M059J (cell line): ENCODE data around the gene PPARGC1A. TPM values are rescaled to one million over a fixed set of nuclear protein-coding genes. Genes with fewer than 3 reads are reported as not detected.

Source experiments
- DNase-seq: peaks from one replicate; pipeline ENCODE4 v3.0.0-alpha.2; 2012; ENCODE audit warnings: low read depth
- total RNA-seq: library from RNA; depleted of rRNA; stranded (reverse); fragments of >200 nt; shearing (Covaris generic); gene quantifications from 2 replicates; pipeline ENCODE4 v1.2.3, GENCODE V29; 2014

The PPARGC1A gene
- total RNA-seq, 1 experiment from 2014 or later = 3.6 TPM

DNA sequence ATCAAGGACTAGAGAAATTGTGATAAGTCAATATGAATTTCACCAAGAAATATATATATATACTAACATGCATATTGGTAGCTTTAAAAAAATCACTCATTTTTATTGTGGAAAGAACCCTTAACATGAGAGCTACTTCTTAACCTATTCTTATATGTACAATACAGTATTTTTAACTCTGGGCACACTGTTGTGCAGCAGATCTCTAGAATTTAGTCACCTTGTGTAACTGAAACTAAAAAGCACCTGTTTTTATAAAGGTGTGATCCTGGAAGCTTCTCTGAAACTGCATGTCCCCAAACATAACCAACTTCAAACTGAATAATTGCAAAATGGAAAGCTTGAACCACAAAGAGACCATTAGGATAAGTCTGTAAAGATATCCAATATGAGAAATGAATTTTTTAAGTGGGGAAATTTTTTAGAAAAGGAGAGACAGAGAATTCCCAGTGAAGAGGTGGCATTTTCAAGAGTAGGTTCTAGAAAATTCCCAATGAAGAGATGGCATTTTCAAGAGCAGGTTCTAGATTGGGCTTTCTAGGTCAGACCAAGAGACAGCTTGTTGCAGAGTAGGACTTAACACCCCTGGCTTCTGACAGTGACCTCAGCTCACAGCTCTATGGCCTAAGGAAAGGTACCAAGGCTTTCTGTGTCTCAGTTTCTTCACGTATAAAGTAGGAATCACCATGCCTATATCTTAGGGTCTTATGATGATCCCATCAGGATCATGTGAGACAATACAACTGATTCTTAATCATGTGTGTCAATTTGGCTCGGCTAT is 22.0 kb upstream of the PPARGC1A start:
- DNase-seq = no peak

DNA sequence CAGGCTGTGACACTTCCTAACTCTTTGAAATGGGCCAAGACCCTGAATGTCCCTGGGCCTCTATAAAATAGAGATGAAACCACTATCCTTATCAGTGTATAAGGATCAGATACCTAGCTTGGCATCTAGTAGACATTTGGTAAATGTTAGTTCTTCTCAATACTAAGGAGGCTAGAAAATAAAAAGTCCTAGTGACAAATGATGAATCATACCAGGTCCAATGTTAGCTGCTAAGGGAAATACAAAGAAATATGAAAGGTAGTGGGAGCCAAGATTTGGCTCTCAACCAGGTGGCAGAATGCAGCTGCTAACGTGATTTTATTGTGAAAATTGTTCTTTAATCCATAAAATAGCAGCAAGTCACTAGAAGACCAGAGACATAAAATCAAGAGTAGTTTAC is 19.8 kb upstream of the PPARGC1A start:
- DNase-seq = peak; percentile 48

DNA sequence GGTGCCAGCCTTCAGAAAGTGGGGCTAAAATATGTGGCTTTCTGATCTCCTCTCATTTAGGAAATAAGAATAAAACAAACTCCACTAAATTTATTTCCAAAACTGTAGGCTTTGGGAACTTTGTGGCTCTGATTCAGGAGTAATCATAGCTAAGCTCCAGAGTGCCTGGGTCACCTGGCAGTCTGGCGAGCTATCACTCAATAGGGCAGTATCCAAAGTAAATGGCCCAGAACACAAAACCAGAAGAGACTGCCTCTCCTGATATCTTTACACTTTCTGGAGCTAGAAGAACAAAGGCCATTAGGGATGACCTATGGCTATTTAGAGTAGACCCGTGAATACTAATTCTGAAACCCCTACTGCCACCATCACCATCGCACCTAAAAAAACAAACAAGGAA is 17.0 kb upstream of the PPARGC1A start:
- DNase-seq = no peak

DNA sequence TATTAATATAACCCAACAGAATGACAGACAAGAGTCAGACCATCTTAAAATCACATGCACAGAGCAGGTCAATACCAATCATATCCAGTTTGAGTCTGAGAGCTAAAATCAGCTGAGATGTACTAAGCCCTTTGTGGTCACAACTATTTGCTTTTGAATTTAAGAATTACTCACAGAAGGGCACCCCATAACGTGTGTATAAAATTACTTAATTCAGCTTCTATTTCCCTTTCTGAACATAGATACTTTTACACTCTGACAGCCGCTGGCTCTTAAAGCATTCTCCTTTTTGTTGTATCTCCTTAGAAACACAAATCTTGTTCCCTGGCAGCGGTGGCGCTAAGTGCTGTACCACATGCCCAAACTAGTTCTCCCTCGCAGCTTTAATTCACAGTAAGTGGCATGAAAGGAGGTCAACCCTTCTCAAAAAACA is 14.8 kb upstream of the PPARGC1A start:
- DNase-seq = no peak

DNA sequence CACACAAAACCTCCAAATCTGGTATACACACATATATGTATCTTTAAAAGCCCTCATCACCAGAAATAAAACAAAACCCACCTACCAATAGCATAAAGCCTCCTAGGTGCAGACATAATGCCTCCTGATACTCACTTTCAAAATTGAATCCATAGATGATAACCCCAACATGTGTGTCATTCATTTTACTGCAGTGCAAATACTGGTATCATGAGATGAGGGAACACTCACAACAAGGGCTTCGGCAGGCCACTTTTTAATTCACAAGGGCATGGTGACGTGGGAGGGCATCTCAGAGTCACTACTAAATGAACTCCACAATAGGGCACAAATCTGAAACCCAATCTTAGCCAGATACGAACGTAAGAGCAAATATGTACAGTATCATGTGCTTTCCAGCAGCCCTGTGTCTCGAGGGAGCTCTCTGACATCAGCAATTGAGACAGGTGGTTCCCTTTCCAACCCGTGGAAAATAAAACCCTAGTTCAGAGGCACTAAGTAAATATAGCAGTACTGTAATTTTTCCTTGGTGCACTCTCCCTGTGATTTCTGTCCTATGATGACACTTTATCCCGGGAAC is 14.1 kb upstream of the PPARGC1A start:
- DNase-seq = no peak

DNA sequence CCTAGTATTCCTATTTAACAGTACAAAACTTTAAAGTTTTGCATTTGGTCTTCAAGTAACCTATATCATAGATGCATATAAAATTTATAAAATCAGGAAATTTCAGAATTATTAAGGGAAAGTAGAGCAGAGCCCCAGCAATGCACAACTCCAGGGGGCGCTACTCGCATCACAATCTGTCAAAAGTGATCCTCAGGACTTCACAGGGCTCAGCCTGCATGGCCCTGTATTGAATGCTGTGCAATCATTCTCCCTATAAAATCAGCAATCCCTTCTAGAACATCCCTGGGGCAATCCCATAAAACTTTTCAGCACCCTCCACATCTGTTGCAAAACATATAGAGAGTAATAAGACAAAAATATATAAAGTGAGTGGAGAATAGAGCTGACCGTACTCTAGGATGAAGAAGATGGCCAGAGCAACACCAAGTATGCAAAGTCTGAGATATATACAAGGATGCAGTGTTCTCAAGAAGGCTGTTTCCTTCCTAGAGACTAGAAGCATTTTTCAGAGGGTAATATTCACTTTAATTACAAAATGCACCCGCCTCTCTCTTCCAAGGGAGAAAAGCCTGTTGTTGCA is 12.5 kb upstream of the PPARGC1A start:
- DNase-seq = no peak

DNA sequence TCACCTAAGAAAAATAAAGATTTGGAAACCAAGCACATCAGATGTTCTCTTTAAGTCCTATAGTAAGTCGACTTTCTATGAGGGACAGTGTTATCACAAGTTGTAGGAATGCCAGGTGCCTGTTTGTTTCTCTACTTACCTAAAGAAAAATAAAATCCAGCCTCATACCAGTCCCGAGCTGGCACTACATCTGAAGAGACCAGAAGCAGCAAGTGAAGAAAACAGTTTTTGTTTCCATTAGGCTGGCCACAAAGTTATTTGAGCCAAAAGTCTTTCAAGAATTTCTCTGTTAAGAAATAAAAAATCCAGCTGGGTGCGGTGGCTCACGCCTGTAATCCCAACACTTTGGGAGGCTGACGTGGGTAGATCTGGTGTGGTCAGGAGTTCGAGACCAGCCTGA is 10.8 kb upstream of the PPARGC1A start:
- no peak for DNase-seq

DNA sequence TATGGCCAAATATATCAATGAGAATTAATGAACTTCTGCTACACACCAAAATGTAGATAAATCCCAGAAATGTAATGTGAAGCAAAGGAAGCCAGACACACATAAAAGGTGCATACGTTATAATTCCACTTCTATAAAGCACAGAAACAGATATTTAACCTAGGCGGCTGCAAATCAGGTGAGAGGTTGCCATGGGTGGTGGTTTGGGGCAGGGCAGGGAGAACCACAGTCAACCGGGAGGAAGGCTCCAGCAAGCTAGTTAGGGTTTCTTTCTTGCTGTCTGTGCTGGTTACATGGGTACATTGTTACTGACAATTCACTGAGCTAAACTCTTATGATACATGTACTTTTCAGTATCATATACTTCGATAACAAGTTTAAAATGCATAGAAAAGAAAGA is 9.7 kb upstream of the PPARGC1A start:
- no peak for DNase-seq

DNA sequence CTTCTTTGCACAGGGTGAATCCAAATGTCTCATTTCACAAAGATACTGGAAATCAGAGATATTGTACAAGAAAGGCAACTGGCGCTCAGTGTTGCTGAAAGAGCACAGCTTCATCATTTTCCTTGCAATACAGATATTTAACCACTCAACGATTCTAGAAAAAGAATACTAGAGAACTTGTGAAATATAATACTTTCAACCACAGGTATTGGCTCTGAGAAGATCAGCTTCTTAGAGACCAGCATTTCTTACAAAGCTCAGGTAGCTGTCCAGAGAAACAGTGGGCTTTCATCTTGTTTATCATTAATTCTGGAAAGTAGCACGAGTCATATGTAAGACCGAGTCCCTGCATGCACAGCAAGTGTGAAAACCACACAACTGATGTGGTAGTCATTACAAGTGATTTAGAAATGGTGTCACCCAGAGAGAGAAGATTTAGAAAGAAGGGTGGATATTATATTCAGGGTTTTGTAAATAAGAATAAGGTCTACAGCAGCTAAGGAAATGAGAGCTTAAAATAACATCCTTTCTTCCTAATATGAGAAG is 7.8 kb upstream of the PPARGC1A start:
- no peak for DNase-seq

DNA sequence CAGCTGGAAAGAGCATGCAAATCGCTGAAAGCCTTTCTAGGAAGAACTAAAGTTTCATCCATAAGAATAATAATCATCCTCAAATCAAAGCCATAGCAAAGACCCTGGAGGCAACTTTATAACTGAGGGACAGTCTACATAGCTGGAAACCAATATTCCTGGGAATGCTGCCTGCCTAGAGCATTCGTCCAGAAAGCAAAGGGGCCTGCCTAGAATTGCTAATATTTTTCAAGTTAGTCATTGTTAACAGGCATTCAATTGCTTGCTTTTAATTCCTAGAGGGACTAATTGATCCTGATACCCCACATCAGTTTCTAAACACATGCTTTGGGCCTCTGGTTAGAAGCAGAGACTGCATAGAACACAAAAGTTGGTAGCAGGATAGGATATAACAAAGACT is 4.2 kb upstream of the PPARGC1A start:
- no peak for DNase-seq

DNA sequence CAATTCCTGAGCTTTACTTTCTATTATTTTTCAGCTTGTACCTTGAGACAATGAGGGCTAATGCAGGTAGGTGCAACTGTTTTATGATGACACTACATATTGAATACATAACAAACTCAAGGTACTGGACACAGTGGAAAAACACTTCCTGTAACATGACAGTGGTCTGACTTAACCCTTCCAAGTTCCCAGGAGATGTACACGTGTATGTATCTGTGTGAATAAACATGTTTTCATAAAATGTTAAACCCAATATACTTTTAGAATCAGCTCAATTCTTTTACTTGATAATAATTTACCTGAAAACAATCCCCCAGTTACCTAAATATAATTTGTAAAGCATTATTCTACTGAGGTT is 1.2 kb upstream of the PPARGC1A start:
- DNase-seq = no peak

DNA sequence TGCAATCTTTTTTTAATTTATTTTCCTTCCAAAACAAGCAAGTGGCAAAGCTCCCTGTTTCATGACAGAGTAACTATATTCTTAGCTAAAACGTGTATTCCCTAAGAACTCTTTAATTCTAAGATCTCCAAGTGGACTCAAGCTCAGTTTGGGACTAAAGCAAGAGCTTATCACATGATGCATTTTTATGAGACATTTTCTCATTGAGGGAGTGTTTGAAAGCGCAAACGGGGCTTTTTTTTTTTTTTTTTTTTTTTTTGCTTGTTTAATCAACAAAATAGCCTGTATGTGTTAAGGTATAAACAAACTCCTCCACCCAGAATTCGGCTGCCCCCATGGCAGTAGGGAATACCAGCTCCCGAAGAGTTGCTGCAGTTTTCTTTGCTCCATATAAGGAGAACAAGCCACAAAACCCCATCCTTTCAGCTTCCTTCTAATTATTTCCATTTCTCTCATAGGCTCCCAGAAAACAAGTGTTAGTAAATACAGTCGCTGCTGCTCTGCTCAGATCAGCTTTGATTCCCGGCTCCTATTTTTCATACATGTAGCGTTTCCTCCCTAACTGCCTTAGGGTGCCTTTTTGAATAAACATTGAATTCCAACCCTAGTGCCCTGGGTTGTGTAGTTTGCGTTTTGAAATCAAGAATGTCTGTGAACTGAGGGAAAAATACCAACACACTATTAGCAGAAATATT is 669 bp upstream of the PPARGC1A start:
- peak; percentile 51 for DNase-seq

DNA sequence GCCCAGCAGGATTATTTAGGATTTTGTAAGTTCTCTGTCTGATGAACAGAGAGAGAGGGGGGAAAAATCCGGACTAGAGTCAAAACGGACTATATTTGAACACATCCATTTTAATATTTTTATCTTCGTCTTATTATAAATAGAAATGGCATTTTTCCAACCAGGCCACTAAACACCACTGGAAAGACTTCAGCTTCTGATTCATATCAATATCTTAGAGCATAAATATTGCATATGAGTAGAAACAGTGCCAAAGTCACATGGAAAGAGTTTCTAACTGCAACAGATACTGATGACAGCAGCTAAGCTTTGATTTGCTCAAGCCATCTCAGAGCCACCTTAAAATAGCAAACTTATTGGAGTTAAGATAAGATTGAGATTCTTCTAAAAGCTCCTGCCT is 456 bp downstream of the PPARGC1A start:
- no peak for DNase-seq

DNA sequence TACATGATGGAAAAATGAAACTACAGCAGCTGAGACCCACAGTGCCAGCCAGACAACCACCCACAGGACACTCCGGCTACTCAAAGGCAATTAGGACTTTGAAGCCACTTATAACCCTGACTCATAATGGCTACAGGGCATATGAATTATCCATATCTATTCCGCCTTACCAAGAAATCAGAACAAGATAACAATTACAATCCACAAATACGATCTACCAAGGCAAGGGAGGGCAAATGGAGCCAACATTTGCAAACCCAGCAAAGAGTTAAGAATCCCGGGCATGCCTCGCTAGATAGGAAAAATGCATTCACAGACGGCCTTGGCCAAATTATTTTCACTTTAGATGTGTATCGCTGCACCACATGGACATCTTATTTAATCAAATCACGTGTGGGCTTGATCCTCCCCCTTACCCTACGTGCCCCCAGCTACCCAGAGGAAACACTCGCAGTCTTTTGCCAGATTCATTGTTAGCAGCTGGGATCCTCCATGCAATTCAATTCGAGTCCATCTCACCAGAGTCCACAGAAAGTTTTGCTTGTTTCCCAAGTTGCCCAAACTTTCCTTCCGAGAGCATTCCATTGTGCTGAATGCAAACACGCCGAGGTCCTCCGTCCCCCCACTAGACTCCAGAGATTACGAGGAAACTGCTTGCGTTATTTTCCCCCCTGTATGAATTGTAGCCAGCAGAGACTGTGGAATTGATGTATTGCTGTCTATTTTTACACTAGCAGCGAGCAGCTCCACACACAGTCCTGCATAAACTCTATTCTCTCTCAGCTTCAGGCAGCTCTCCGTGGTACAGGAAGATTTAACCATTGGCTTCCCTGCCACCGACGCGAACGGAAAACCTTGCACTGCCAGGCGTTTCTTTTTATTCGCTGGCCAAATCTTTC is 1.2 kb downstream of the PPARGC1A start:
- peak; percentile 76 for DNase-seq

DNA sequence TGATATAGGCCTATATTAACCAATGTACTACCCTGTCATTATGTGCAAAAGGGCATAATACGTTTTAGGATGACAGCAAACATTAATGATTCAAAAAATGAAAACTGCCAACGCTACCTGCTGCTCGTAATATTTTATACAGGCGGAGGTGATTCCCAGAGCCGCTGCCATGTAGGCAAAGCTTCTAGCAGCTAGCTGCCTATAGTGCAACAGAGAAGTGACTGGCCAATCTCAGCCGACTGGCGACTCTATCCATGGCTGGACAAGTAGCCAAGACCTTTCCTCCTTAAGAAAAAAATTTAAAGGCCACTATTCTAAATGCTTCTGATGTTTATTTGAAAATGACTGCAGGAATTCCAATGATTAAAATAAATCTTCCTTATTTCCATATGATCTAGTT is 1.9 kb downstream of the PPARGC1A start:
- no peak for DNase-seq

DNA sequence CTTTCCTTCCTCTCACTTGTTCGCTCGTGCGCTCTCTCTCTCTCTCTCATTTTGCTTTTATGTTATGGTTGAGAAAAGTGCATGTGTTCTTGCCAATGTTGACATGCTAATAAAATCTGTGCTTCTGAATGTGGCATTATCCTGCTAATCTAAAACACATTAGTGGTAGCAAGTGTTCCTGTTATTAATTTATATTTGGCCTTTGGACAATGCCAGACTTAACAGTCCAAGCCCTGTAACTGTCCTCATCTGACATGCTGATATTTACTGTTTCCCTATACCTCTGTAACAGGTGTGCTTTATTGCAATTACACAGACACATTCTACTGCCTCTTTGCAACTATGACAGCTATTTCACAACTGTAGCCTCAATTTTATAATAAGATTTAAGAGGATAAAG is 2.7 kb downstream of the PPARGC1A start:
- DNase-seq = no peak

DNA sequence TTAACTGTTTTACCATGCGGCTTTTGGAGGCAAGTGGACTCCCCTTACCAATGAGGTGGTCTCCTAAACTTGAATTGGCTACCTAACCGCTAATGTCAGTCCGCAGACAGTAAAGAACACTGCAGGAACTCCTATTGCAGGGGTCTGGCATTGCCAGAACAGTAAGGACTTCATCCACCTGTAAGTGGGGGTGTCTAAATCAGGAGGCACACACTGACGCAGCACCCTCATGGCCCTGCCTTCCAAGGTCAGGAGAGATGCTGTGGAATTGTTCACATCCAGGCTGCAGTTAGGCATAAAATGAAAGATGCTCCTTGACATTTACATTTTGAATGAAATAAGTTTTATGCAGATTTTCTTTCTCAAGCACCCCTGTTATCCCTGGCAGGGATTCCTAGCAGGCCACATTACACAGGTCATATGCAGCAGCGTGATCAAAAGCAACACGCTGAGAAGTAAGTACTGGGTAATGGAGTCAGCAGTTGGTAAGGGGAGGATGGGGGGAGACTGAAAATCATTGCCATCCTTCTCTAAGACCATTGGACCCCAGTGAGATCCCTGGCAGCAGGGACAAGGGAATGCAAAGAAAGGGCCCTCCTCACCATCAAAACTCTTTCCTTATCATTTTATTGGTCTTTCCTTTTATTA is 3.8 kb downstream of the PPARGC1A start:
- DNase-seq = no peak

DNA sequence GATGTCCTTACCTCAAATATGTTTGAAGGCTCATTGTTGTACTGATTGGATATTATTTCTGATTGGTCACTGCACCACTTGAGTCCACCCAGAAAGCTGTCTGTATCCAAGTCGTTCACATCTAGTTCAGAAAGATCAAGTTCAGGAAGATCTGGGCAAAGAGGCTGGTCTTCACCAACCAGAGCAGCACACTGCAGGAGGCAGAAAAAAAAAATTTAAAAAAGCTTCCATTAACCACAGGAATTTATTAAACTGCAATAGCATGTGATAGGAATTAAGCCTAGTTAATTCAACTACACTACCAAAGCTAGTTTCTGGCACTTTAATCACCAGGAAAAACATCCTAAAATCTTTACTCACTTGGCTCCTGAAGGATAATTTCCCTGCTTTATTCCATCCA is 5.1 kb downstream of the PPARGC1A start:
- peak; percentile 54 for DNase-seq

DNA sequence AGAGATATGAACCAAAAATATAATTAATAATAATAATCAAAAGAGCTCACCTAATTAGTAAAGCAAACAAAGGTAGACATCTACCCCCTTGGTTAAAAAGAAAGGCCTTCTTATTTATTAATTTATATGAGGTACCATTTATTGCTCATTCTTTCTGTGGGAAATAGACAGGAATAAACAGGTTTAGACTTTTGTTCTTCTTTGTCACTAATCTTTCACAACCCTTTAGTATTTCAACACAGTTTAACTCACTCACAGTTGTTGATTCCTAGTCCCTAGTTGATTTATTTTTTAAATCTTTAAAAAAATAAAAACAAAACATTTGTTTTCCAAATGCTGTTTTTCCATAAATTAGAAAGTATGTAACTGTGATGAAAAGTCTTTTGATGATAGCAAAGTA is 5.6 kb downstream of the PPARGC1A start:
- no peak for DNase-seq

DNA sequence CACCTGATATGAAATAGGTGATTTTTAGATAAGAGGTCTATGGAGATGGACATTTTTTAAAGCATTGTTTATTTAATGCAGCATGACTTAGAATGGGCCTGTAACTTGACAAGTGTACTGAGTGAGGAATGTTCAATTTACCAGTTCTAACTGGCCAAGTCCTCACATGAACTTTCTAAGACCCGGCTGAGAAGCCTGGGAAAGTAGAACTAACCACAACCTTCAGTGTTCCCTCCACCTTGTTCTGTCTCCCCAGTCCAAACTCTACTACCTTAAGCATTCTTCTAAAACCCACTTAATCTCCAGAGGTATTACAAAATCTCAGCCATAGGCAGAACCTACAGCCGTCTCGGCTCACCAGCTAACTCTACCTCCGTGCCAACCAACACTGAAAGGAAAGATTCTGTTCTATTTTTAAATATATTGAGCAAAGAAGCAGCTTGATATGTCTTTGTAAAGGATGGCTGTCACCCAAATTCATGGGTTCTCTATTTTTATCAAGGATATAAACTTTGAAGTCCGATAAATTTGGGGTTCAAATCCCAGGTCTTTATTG is 6.8 kb downstream of the PPARGC1A start:
- DNase-seq = peak; percentile 69
